H1 (cell line): Measurements from ENCODE around the gene TIE1. TPM values are rescaled to one million over a fixed set of nuclear protein-coding genes. Genes with fewer than 3 reads are reported as not detected.

Experiments used
- ATF3 ChIP-seq: IDR thresholded peaks from 2 replicates; pipeline ENCODE4 v1.6.1; 2011; ENCODE audit warnings: low read depth, mild to moderate bottlenecking, low read length; ENCODE audit not compliant: insufficient read depth
- GTF2F1 ChIP-seq: IDR thresholded peaks from 2 replicates; pipeline ENCODE4 v1.6.1; 2012; ENCODE audit warnings: low read depth, low read length, improper control_type of control experiment, borderline replicate concordance
- KDM5A ChIP-seq: fragments of 200-600 bp; IDR thresholded peaks from 2 replicates; pipeline ENCODE4 v1.7.1; 2012; ENCODE audit warnings: mild to moderate bottlenecking, low read length, inconsistent platforms, mixed read lengths
- SIRT6 ChIP-seq: IDR thresholded peaks from one replicate; pipeline ENCODE4 v1.7.1; 2012; ENCODE audit warnings: low read length, inconsistent platforms
- USF2 ChIP-seq: IDR thresholded peaks from 2 replicates; pipeline ENCODE4 v1.6.1; 2011; ENCODE audit warnings: low read length, improper control_type of control experiment
- polyA plus RNA-seq, 7 experiments: library from polyadenylated mRNA; depleted of rRNA in 3 of 7; stranded (reverse) in 5 of 7; unstranded in 2 of 7; fragments of >200 nt in 5 of 7; fragments of 200-250 nt in 2 of 7; gene quantifications; 1 replicate in 5 of 7; 2 replicates in 1 of 7; 4 replicates in 1 of 7; pipeline versions ENCODE4 v1.2.1 to v1.2.3, GENCODE V29; 2011 to 2013; ENCODE audit warnings: missing spikeins in 2 of 7, mixed read lengths in 2 of 7
- total RNA-seq: library from RNA; stranded (reverse); fragmentation: NEBNext Ultra II Directional; extraction: Animal tissue kit (Norgen Biotek cat#: 25700); gene quantifications from 2 replicates; pipeline ENCODE4 v1.2.1, GENCODE V29; 2021
- TF ChIP-seq, protein P1 (sequence below), 3 experiments: IDR thresholded peaks; 1 replicate in 2 of 3; 2 replicates in 1 of 3; pipeline versions ENCODE4 v1.5.1 to v1.6.1; 2011; ENCODE audit warnings: low read length in 3 of 3, mild to moderate bottlenecking in 3 of 3, inconsistent platforms in 2 of 3, low read depth in 1 of 3, moderate library complexity in 1 of 3; ENCODE audit not compliant: insufficient read depth in 1 of 3; ENCODE audit errors: control extremely low read depth in 1 of 3

TIE1 gene
- total and polyA plus RNA-seq, 2 of the 8 experiments (the other 6 are each of a cell fraction or from before 2014, with no cell fraction given) = 0.74 to 2.2 TPM

GRCh38 chr1:43309405-43310025 is 8.7 kb downstream of the TIE1 start (continued):
- TF ChIP-seq USF2 (no peak), ATF3 (no peak), SIRT6 (no peak), KDM5A (no peak), GTF2F1 (no peak)
- TF ChIP-seq, protein P1, sequence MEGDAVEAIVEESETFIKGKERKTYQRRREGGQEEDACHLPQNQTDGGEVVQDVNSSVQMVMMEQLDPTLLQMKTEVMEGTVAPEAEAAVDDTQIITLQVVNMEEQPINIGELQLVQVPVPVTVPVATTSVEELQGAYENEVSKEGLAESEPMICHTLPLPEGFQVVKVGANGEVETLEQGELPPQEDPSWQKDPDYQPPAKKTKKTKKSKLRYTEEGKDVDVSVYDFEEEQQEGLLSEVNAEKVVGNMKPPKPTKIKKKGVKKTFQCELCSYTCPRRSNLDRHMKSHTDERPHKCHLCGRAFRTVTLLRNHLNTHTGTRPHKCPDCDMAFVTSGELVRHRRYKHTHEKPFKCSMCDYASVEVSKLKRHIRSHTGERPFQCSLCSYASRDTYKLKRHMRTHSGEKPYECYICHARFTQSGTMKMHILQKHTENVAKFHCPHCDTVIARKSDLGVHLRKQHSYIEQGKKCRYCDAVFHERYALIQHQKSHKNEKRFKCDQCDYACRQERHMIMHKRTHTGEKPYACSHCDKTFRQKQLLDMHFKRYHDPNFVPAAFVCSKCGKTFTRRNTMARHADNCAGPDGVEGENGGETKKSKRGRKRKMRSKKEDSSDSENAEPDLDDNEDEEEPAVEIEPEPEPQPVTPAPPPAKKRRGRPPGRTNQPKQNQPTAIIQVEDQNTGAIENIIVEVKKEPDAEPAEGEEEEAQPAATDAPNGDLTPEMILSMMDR (IDR thresholded peaks at IDR 0.05; ENCODE audit: control extremely low read depth in 1 of 3, insufficient read depth in 1 of 3, low read depth in 1 of 3, low read length in 3 of 3) = no peak
